MG63 (cell line): ENCODE measurements around the gene ACTG1. TPM values are rescaled to one million over a fixed set of nuclear protein-coding genes. Genes with fewer than 3 reads are reported as not detected.
A peak's percentile ranks its signal among the peaks of the same experiment; 100 is the strongest.

ENCODE experiments used
- DNase-seq: peaks from one replicate; pipeline ENCODE4 v3.0.0-alpha.2; 2020
- H3K27me3 ChIP-seq: fragments of 250-450 bp; sonication (Bioruptor Pico); 2 replicates; pipeline ENCODE4 v1.5.1; 2020; ENCODE audit warnings: mild to moderate bottlenecking, moderate library complexity
- H3K36me3 ChIP-seq: fragments of 250-450 bp; sonication (Bioruptor Pico); 2 replicates; pipeline ENCODE4 v1.5.1; 2020; ENCODE audit warnings: mild to moderate bottlenecking, moderate library complexity
- H3K4me3 ChIP-seq: fragments of 250-450 bp; sonication (Bioruptor Pico); 2 replicates; pipeline ENCODE4 v1.5.1; 2020; ENCODE audit warnings: mild to moderate bottlenecking, moderate library complexity
- H3K9me3 ChIP-seq: fragments of 250-450 bp; sonication (Bioruptor Pico); 2 replicates; pipeline ENCODE4 v1.5.1; 2020; ENCODE audit warnings: mild to moderate bottlenecking, moderate library complexity
- total RNA-seq: library from RNA; depleted of rRNA; stranded (reverse); fragments of >200 nt; shearing (Covaris generic); gene quantifications from 2 replicates; pipeline ENCODE4 v1.2.3, GENCODE V29; 2014; ENCODE audit warnings: low replicate concordance

Gene ACTG1
- total RNA-seq, 1 experiment from 2014 or later = 6,321 TPM

DNA sequence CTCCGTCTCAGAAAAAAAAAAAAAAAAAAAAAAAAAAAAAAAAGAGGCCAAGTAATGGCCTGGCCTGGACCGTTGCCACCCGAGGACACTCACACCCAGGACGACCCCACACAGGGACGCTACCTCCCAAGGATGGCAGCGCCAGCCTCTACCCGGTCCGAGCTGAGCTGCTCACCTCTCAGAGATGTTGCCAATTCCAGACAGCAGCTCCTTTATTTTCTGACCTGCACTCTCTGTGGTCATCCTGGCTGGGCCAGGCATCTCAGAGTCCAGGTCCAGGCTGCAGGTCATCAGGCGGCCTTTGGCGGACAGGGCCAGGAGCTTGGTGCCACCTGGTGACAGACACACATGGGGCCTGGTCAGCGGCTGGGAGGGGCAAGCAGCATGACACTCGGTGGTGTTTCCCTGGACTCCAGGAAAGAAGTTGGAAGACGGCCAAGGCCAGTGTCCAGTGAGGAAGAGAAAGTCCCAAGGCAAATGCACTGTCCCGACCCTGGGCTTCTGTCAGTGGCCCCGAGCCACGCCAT lies 36.5 kb upstream of the ACTG1 start:
- peaks cover 73% of the 10 kb centered on the region for H3K36me3 ChIP-seq
- H3K9me3 ChIP-seq = no peaks in the 10 kb centered on the region
- DNase-seq = no peak
- H3K4me3 ChIP-seq = no peak overlapping the region
- no peaks in the 10 kb centered on the region for H3K27me3 ChIP-seq

DNA sequence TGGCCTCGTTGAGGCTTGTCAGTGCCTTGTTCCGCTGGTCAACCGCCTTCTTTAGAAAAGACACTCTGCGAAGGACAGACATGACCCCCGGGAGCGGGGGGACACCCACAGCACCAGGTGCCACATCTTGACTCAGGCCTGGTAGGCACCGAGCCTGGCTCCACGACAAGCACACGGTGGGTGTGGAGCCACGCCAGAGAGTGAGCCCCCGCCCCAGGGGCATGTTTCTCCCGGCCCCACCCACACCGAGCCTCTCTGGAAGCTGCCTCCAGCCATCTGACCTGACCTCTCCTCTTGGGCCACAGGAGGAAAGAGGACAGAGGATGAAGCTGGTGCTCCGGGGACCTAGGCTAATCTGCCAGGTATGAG lies 35.0 kb upstream of the ACTG1 start:
- H3K9me3 ChIP-seq = no peaks in the 10 kb centered on the region
- peaks cover 88% of the 10 kb centered on the region for H3K36me3 ChIP-seq
- no peak for DNase-seq
- H3K4me3 ChIP-seq = no peak overlapping the region
- no peaks in the 10 kb centered on the region for H3K27me3 ChIP-seq

DNA sequence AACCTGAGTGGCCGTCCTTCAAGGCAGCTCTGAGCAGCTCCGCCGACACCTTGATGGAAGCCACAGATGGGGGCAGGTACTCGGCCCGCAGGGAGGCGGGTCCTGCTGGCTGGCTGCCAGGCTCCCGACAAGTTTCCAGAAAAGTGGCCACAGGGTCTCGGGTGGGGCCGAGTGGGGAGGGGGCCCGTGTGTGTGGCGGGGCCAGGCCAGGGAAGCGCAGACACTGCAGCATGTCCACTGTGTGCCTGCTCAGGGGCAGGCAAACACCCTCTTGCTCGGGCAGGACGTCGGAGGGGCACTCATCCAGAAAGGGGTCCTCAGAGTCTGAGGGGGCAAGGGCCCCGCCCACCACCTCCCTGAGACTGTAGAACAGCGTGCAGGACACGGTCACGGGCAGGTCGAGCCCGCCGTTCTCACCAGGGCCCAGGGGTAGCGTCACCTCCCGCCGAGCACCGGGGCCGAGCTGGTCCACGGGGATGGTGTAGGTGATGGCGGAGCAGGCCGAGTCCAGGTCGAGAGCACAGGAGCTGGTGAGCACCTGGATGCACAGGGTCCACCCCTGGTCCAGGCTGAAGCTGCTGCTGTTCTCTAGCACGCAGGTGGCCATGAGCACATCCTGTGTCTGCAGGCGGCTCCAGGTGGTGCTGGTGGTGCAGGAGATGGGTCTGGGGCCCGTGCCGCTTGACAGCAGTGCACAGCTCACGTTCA lies 34.5 kb upstream of the ACTG1 start:
- Histone ChIP-seq H3K36me3 (peaks cover 89% of the 10 kb centered on the region), H3K9me3 (no peaks in the 10 kb centered on the region), H3K27me3 (no peaks in the 10 kb centered on the region), H3K4me3 (no peak overlapping the region)
- no peak for DNase-seq

DNA sequence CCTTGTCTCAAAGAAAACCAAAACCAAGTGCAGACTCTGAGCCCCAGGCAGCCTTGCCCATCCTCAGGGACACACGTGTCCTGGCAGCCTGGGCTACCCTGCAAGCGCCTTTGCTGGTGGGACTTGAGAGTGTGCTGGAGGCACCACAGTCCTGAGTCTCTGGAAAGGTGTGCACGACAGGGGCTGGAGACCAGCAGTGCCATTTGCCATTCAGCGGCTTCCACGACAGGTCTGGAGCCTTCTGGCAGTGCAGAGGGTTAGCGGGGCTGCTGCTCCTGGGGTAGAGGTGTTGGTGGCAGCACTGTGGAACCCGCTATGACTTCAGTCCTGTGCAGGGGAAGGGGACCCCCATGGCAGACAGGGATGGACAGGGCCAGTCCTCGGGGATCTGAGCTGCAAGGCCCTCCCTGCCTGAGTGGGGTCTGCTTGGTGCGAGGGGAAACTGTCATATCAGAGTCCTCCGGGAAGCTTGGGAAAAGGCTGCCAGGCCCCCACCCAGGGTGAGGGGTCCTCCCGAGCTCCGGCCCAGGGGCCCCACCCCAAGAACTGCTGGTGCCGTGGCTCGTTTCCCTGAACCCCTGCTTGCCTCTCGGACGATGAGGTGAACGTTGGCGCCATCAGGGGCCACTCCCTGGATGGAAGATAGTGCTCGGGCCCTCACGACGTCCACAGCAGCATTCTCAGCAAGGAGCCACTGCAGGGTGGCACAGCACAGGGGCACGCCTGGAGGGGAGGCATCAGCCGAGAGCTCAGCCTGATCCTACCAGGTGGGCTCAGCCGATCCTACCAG lies 32.8 kb upstream of the ACTG1 start:
- Histone ChIP-seq H3K36me3 (peaks cover 89% of the 10 kb centered on the region), H3K27me3 (no peaks in the 10 kb centered on the region), H3K9me3 (no peaks in the 10 kb centered on the region), H3K4me3 (no peak overlapping the region)
- no peak for DNase-seq

DNA sequence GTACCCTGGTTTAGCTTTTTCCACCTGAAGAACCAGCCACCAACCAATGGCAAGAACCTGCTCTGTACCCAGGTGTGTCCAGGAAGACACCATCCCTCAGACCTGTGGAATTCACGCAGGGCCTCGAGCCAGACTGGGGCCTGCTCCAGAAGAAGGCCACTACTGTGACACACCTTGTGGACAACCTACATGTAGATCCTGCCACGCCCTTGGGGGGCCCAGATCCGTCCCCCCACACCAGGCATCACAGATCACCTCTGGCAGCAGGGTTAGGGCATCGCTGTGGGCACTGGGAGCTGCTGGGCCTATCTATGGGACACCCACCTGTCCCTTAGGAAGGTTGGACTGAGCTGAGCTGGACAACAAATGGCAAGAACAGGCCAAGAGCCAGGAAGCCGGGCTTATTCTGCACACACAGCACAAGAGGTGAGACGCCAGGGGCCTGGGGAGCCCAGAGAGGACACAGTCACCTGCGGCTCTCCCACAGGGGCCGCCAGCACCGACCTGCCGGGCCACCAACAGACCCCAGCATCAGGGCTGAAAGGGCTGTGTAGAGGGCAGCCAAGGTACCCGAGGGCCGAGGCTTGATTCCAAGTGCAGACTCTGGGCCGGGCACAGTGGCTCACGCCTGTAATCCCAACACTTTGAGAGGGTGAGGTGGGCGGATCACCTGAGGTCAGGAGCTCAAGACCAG lies 31.8 kb upstream of the ACTG1 start:
- no peaks in the 10 kb centered on the region for H3K27me3 ChIP-seq
- no peaks in the 10 kb centered on the region for H3K9me3 ChIP-seq
- H3K36me3 ChIP-seq = peaks cover 87% of the 10 kb centered on the region
- H3K4me3 ChIP-seq = no peak overlapping the region
- DNase-seq = no peak

DNA sequence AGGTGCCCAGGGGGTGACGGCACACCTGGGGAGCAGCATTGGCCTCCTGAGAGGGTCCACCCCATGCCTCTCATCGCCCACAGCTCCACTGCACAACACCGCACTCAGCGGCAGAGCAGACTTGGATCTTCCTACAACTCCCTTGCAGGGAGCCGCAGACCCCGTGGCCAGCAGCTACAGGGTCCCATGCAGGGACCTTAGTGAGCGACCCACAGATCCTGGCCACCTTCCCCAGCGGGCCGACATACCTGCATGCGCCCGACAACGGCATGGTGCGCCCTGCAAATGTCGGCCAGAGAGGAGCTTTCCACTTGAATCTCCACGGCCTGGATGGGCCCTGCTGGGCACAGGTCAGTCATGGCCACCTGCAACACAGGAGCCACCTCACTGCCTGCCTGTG lies 31.2 kb upstream of the ACTG1 start:
- Histone ChIP-seq H3K4me3 (no peak overlapping the region), H3K9me3 (no peaks in the 10 kb centered on the region), H3K27me3 (no peaks in the 10 kb centered on the region), H3K36me3 (peaks cover 84% of the 10 kb centered on the region)
- no peak for DNase-seq

DNA sequence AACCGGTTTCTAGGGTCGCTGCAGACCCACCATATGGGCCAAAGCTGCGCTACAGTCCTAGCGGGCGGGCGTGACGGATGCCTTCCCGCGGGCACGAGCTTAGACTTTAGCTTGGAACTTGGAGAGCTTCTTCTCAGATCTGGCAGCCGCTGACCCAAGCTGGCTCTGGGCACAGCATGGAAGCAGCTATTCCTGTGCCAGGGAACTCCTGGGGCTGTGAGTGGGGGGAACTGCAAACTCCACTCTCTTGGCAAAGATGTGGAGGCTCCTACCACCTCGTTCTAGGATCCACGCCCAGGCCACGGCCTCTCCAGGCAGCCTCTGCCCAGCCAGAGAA lies 30.7 kb upstream of the ACTG1 start:
- H3K27me3 ChIP-seq = no peaks in the 10 kb centered on the region
- DNase-seq = peak; percentile 49
- no peaks in the 10 kb centered on the region for H3K9me3 ChIP-seq
- no peak overlapping the region for H3K4me3 ChIP-seq
- H3K36me3 ChIP-seq = peaks cover 80% of the 10 kb centered on the region

DNA sequence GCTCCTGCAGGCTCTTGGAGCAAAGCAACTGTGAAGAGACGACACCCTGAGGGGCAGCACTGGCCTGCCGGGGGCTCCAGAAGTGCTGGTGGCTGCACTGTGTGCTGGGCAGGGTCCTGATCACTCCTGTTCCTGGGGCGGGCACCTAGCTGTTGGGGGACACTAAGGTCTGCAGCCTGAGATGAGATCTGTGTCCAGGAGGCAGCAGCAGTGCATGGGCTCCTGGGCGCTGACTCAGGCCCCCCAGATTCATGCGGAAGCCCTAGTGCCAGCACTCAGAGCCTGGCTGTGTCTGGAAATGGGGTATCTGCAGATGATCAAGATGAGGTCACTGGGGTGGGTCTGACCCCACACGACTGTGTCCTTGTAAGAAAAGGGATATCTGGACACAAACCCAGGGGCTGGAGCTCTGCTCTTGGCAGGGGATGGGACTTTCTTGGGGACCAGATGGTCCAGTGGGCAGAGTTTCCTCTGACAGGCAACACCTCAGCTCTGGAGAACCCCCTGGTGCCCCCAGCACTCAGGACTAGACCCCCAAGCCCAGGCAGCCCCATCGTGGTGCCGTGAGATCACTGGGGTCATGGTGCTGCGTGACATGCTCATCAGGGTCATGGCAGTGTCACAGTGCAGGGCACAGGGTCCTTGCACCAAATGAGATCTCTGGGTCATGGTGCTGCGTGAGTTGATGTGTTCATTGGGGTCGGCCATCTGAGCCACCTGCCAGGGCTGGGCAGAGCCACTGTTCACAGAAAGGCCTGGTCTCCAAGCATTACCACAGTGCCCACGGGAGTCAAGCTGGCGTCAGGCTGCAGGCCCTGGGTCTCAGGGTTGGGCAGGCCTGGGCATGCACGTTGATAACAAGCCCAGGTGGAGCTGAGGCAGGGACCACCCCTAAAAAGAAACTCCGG lies 30.1 kb upstream of the ACTG1 start:
- Histone ChIP-seq H3K4me3 (no peak overlapping the region), H3K27me3 (no peaks in the 10 kb centered on the region), H3K36me3 (peaks cover 75% of the 10 kb centered on the region), H3K9me3 (no peaks in the 10 kb centered on the region)
- DNase-seq = no peak

DNA sequence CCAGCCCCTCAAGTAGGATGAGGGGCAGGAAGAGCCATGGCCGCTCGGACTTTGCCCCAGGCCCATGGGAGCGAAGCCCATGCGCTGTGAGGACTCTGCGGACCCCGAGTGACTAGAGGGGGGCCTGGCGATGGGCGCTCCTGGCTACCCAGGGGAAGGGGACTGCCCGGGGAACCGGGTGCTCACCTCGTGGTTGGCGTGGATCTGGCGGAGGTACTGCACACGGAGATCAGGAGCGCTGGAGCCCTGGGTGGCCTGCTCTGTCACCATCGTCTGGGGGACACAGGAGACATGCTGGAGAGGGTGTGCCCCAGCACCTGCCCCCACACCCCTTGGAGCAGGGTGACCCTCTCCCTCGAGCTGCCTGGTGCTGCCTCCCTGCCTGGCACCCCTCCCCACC lies 28.5 kb upstream of the ACTG1 start:
- Histone ChIP-seq H3K36me3 (peaks cover 60% of the 10 kb centered on the region), H3K27me3 (no peaks in the 10 kb centered on the region), H3K9me3 (no peaks in the 10 kb centered on the region), H3K4me3 (no peak overlapping the region)
- no peak for DNase-seq

DNA sequence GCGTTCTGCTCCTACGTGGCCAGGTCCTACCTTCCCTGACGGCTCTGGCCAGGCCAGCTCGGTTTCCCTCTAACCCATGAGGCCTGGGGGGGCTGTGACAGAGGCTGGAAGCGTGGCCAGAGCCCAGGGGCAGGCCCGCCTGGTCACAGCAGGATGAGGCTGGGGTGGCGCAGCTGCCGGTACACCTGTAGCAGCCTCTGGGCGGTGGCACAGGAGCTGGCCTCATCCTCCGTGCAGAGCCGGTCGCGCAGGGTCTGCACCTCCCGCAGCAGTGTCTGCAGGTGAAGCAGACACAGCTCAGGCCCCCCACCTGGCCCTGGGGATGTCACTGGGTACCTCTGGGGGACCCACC lies 28.1 kb upstream of the ACTG1 start:
- no peak for DNase-seq
- no peaks in the 10 kb centered on the region for H3K27me3 ChIP-seq
- peaks cover 55% of the 10 kb centered on the region for H3K36me3 ChIP-seq
- H3K9me3 ChIP-seq = no peaks in the 10 kb centered on the region
- no peak overlapping the region for H3K4me3 ChIP-seq

DNA sequence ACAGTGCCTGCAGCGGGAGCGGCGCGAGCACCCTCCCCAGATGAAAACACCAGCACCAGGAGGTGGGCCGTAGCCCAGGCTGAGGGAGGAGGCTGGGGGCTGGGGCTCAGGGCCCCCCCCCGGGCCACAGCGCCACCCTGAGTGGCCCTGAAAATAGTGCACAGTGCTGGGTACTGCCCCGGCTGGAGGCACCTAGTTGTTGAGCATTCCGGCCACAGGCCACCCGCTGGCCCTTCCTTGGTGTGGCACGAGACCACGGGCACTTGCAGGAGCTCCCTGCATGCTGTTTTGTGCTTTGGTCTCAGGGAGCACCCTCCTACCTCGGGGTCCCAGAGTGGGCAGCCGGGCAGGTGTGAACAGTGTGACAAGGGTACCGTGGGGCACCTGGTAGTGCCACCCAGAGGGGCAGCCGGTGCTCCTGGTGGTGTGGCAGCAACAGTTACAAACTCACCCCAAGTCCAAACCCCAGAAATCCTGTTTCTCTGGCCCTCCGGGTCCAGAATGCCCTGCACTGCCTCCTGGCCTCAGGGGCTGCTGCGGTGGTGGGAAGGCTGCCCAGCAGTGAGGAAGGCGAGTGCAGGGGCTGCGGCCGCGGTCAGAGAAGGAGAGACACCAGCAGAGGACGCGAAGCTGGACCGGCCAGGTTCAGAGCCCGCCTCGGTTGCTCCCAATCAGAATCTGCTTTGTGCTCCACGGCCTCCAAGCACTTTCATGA lies 27.5 kb upstream of the ACTG1 start:
- no peak overlapping the region for H3K4me3 ChIP-seq
- peaks cover 50% of the 10 kb centered on the region for H3K36me3 ChIP-seq
- DNase-seq = no peak
- H3K9me3 ChIP-seq = no peaks in the 10 kb centered on the region
- no peaks in the 10 kb centered on the region for H3K27me3 ChIP-seq

DNA sequence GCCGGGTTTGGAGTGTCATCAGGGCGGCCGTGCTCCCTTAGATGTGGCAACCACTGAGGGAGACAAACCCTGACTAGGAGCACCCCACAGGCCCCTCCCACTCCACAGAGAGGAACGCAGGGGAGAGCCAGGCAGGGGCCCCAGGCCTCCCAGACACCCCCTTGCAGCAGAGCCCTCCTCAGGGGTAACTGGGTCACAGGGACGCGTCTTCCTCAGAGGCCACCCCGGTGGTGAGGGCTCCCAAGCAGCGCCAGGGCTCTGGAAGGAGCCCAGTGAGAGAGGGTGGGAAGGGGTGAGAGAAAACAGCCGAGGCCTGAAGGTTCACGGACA lies 26.9 kb upstream of the ACTG1 start:
- H3K9me3 ChIP-seq = no peaks in the 10 kb centered on the region
- H3K27me3 ChIP-seq = no peaks in the 10 kb centered on the region
- no peak overlapping the region for H3K4me3 ChIP-seq
- H3K36me3 ChIP-seq = peaks cover 44% of the 10 kb centered on the region
- no peak for DNase-seq

DNA sequence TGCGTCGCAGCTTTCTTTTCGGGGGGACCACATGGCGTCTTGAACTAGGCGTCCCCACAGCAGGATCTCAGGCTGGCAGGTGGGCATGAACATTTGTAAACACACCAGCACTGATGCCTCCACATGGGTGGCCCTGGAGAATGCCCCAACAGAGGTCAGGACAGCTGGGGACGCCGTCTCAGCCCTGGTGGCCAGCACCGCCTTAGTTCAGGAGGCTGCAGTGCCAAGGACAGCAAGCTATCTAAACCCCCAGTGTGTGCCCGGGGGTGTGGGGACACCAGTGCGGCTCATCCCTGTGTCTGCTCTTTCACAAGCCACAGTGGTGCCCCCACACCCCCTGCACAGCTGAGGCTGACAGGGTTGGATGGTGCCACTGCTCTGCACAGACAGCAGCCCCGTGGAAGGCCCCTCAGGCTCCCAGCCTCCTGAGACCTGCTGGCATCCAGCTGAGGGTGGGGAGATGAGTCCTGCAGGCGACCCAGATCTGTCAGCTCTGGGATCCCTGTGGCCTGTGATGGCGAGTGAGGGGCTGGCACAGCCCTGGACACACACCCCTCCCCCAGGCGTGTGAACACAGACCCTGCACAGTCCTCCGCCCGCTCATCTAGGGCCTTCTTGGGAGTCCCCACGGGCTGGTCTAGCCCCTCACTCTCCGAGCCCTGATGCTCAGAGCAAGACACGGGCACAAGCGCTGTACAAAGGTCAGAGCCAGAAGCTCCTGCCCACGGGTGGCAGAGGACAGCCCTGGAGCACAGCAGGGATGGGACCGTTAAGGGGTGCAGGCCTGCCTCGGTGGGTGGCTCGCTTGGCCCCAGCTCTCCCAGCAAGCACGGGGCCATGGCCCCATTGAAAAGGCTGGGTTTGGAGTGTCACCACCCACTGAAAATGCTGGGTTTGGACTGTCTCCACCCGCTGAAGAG lies 26.3 kb upstream of the ACTG1 start:
- no peak for DNase-seq
- H3K27me3 ChIP-seq = no peaks in the 10 kb centered on the region
- no peak overlapping the region for H3K4me3 ChIP-seq
- H3K36me3 ChIP-seq = peaks cover 38% of the 10 kb centered on the region
- no peaks in the 10 kb centered on the region for H3K9me3 ChIP-seq

DNA sequence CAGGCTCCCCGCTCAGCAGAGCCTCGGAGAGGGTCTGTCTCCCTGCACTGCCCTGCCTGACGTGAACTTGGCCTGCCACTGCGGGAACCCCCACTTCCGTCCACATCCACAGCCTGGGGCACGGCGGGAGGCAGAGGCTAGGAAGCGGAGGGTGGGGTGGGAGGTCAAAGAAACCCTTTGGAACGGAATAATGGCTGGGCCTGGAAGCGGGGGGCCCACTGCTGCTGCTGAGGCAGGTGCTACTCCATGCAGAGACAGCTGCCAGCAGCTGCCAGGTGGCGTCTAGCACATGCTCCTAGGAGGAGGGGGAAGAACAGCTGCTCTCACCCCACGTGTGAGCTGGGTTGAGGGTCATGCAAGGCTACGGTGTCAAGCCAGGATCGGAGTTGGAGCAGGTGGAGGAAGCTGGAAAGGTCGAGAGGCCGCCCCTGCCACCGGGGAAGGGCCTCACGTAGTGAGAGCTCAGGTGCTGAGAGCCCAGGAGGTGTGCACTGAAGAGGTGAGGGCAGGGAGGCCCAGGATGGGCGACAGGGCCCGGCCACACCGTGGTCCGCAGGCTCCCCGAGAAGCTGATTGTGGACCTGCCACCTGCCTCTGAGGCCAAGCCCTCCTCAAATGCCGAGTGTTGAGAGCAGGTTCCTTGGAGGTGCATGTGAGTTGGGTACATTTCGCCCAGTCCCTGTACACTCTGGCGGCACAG lies 25.4 kb upstream of the ACTG1 start:
- H3K4me3 ChIP-seq = no peak overlapping the region
- peaks cover 29% of the 10 kb centered on the region for H3K36me3 ChIP-seq
- no peaks in the 10 kb centered on the region for H3K9me3 ChIP-seq
- no peaks in the 10 kb centered on the region for H3K27me3 ChIP-seq
- DNase-seq = no peak

DNA sequence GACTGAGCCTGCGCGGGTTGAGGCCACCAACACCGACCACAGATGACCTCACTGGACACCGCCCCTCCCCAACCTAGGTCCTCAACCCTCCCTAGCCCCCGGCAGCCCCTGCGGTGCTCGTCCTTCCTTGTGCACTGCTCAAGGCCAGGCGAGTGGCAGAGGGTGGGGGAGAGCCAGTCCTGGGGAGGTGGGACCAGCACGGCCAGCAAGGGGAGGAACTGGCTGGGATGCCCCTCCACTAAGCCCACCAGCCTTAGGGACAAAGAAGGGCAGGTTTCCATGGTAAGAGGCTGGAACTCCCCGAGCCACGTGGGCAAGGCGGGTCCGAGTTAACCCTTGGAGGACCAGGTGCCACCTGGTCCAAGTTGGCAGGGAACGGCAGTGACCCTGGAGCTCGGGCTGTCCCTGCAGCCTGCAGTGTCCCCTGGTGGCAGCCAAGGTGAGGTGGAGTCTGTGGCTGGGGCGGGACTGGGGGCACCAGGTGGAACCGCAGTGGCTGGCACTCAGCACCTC lies 24.8 kb upstream of the ACTG1 start:
- peaks cover 24% of the 10 kb centered on the region for H3K36me3 ChIP-seq
- no peaks in the 10 kb centered on the region for H3K9me3 ChIP-seq
- H3K4me3 ChIP-seq = no peak overlapping the region
- no peak for DNase-seq
- no peaks in the 10 kb centered on the region for H3K27me3 ChIP-seq
